Measurements from ENCODE around the gene COQ5. TPM values are rescaled to one million over a fixed set of nuclear protein-coding genes. Genes with fewer than 3 reads are reported as not detected.

COQ5 gene
- total and polyA plus RNA-seq, 2 experiments from 2014 or later: 30.7 to 32.6 TPM

DNA sequence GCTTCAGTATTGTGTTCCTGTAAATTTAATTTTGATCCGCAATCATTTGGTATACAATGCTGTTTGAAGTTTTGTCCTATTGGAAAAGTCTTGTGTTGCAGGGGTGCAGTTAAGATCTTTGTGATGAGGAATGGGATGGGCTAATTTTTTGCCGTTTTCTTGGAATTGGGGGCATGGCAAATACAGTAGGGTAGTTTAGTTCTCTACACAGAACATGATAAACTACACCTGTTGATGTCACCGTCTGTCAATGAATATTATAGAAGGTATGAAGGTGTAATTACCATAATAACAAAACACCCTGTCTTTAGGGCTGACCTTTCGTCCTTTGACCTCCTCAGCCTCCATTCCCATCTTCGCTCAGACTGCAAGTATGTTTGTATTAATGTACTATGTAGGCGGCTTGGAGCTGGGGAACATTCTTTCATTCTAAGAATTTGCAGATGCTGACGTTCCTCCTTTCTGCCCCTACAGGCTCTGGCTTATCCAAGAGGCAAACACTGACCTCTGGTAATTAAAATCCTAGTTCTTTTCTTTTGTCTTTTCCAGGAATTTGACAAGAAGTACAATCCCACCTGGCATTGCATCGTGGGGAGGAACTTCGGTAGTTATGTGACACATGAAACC, 31.3 kb downstream of the COQ5 start:
- H3K4me1 ChIP-seq (ENCODE audit: insufficient read depth): peaks cover 14% of the 10 kb centered on the region; the same call in 1 of the 2 replicates
- no peak for DNase-seq (ENCODE audit: low spot score)
- Mint-ChIP-seq H3K27ac (no peak overlapping the region), H3K9me3 (peaks cover 2% of the 10 kb centered on the region; the same call in 2 of the 3 replicates), H3K4me3 (peak overlapping the region; percentile 97), H3K4me1 (peaks cover 21% of the 10 kb centered on the region), H3K36me3 (ENCODE audit: low read depth) (peaks cover 43% of the 10 kb centered on the region), H3K27me3 (ENCODE audit: insufficient read depth, low read depth, poor library complexity) (peaks cover 10% of the 10 kb centered on the region)
- no peaks in the 10 kb centered on the region for H3K9me2 ChIP-seq (ENCODE audit: insufficient read depth)
- peaks cover 10% of the 10 kb centered on the region; the same call in 1 of the 2 replicates for H3K36me3 ChIP-seq (ENCODE audit: insufficient read depth)
- peaks cover 23% of the 10 kb centered on the region for H3K79me2 ChIP-seq (replicated peaks; ENCODE audit: insufficient read depth)
- no peak for ATAC-seq
- H3K4me2 ChIP-seq: peak overlapping the region; percentile 99
- peaks cover 19% of the 10 kb centered on the region for H4K20me1 ChIP-seq (replicated peaks; ENCODE audit: insufficient read depth)
- H3F3A ChIP-seq (replicated peaks; ENCODE audit: low read depth): peaks cover 20% of the 10 kb centered on the region
- peak overlapping the region; percentile 98 for H3K4me3 ChIP-seq
- no peak overlapping the region for H2AFZ ChIP-seq
- H3K27me3 ChIP-seq (ENCODE audit: insufficient read depth): no peaks in the 10 kb centered on the region
- 0 out of 2 replicates have a peak, but pooled peaks have one; percentile 6 for TF ChIP-seq POLR2AphosphoS5 (IDR thresholded peaks at IDR 0.05; ENCODE audit: low read depth)
- TF ChIP-seq, protein P1, sequence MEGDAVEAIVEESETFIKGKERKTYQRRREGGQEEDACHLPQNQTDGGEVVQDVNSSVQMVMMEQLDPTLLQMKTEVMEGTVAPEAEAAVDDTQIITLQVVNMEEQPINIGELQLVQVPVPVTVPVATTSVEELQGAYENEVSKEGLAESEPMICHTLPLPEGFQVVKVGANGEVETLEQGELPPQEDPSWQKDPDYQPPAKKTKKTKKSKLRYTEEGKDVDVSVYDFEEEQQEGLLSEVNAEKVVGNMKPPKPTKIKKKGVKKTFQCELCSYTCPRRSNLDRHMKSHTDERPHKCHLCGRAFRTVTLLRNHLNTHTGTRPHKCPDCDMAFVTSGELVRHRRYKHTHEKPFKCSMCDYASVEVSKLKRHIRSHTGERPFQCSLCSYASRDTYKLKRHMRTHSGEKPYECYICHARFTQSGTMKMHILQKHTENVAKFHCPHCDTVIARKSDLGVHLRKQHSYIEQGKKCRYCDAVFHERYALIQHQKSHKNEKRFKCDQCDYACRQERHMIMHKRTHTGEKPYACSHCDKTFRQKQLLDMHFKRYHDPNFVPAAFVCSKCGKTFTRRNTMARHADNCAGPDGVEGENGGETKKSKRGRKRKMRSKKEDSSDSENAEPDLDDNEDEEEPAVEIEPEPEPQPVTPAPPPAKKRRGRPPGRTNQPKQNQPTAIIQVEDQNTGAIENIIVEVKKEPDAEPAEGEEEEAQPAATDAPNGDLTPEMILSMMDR (conservative IDR thresholded peaks at IDR 0.05; ENCODE audit: low read depth in 2 of 2): no peak
- H3K27ac ChIP-seq (ENCODE audit: low read depth): peak overlapping the region; percentile 67; the same call in 1 of the 2 replicates

DNA sequence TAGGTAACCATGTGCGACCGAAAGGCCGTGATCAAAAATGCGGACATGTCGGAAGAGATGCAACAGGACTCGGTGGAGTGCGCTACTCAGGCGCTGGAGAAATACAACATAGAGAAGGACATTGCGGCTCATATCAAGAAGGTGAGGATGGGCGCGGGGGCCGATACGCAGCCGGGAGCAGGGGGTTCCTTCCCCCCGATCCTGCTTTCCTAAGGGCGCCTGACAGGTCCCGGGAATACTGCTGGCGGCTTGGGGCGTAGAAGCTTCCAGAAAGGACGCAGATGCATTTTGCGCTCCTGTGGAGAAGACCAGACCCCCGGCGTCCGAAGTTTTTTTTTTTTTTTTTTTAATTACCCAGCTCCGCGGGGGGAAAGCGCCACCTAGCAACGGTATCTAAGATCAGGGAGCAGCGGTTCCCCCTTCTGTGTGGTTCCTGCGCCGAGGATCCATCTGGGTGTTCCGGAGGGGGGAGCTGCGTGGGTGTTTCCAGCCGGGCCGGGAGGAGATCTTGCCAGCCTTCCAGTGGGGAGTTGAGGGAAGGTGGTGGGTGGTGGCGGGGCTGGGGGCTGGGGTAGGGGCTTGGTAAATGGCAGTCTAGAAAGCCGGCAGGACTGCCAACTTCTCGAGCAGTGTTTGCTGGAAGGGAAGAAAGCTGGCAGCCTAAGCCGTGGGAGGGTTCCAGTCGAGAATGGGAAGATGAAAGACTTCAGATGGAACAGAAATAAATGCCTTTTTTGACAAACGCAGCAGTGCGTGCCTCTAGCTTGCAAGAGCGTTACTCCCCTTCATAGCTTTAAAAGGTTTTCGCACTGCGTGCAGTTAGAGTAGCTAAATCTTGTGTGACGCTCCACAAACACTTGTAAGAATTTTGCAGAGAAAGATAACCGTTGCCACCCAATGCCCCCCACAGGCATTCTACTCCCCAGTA, 32.3 kb downstream of the COQ5 start:
- peaks cover 23% of the 10 kb centered on the region for H3K79me2 ChIP-seq (replicated peaks; ENCODE audit: insufficient read depth)
- Mint-ChIP-seq H3K36me3 (ENCODE audit: low read depth) (peaks cover 40% of the 10 kb centered on the region), H3K4me1 (peaks cover 21% of the 10 kb centered on the region), H3K27me3 (ENCODE audit: insufficient read depth, low read depth, poor library complexity) (peaks cover 8% of the 10 kb centered on the region), H3K27ac (peak overlapping the region; percentile 97), H3K9me3 (peaks cover 2% of the 10 kb centered on the region; the same call in 2 of the 3 replicates), H3K4me3 (peak overlapping the region; percentile 97)
- peak overlapping the region; percentile 98 for H3K4me3 ChIP-seq
- H3K27me3 ChIP-seq (ENCODE audit: insufficient read depth): no peaks in the 10 kb centered on the region
- DNase-seq (ENCODE audit: low spot score): peak; percentile 56
- peak overlapping the region; percentile 81 for H3K27ac ChIP-seq (ENCODE audit: low read depth)
- TF ChIP-seq ZNF114 (CRISPR knock-in tag; IDR thresholded peaks at IDR 0.05) (no peak), EZH2 (IDR thresholded peaks at IDR 0.05; ENCODE audit: low read depth, unreplicated experiment) (no peak), EZH2phosphoT487 (IDR thresholded peaks at IDR 0.05; ENCODE audit: unreplicated experiment) (no peak), POLR2AphosphoS5 (IDR thresholded peaks at IDR 0.05; ENCODE audit: low read depth) (no peak; the same call in 1 of the 2 replicates)
- TF ChIP-seq, protein P1 (conservative IDR thresholded peaks at IDR 0.05; ENCODE audit: low read depth in 2 of 2): peak in 1 of 2 experiments; percentile 36; a peak in 2 of 4 replicates
- peak; percentile 20 for ATAC-seq
- H3K9me2 ChIP-seq (ENCODE audit: insufficient read depth): no peaks in the 10 kb centered on the region
- H4K20me1 ChIP-seq (replicated peaks; ENCODE audit: insufficient read depth): peaks cover 19% of the 10 kb centered on the region
- H2AFZ ChIP-seq: 0 out of 2 replicates have a peak overlapping the region, but pooled peaks have one; percentile 69
- H3K4me1 ChIP-seq (ENCODE audit: insufficient read depth): peaks cover 14% of the 10 kb centered on the region; the same call in 1 of the 2 replicates
- peaks cover 10% of the 10 kb centered on the region; the same call in 1 of the 2 replicates for H3K36me3 ChIP-seq (ENCODE audit: insufficient read depth)
- H3K4me2 ChIP-seq: peak overlapping the region; percentile 99
- peaks cover 20% of the 10 kb centered on the region for H3F3A ChIP-seq (replicated peaks; ENCODE audit: low read depth)

All from GM23338 (cell line).